Caco-2 (cell line): ENCODE data around the gene NKD2. TPM values are rescaled to one million over a fixed set of nuclear protein-coding genes. Genes with fewer than 3 reads are reported as not detected.

ENCODE experiments used
- BruUV-seq: library from RNA; stranded (reverse); fragments of 400-500 nt; replicated peaks from 2 replicates; lab custom pipeline; 2021; lab: Mats Ljungman, UMichigan
- CTCF ChIA-PET: fragments of 300-600 bp; sonication (Branson Sonifier 250); formaldehyde crosslinking; loops from one replicate; lab custom pipeline; 2022; ENCODE audit warnings: antibody characterized with exemption; lab: Charles Lee
- POLR2A ChIA-PET: fragments of 300-600 bp; sonication (Branson Sonifier 250); formaldehyde crosslinking; loops from one replicate; lab custom pipeline; 2022; ENCODE audit warnings: antibody characterized with exemption; lab: Charles Lee
- DNase-seq, 2 experiments: peaks; one replicate each; pipeline versions ENCODE4 v3.0.0 to v3.0.0-alpha.2; 2020 to 2022
- H3K27me3 ChIP-seq: replicated peaks from 2 replicates; pipeline ENCODE4 v1.6.0; 2011; ENCODE audit warnings: low read length; ENCODE audit not compliant: control insufficient read depth, insufficient read depth
- H3K36me3 ChIP-seq: 2 replicates; pipeline ENCODE4 v1.5.1; 2011; ENCODE audit warnings: low read length; ENCODE audit not compliant: control insufficient read depth, insufficient read depth
- H3K4me1 ChIP-seq: fragments of 250-450 bp; sonication (Bioruptor Pico); 2 replicates; pipeline ENCODE4 v1.5.1; 2020; ENCODE audit warnings: mild to moderate bottlenecking
- H3K4me3 ChIP-seq: 2 replicates; pipeline ENCODE4 v1.5.1; 2011; ENCODE audit warnings: low read depth, mild to moderate bottlenecking, control low read depth, low read length
- H3K9me3 ChIP-seq: fragments of 250-450 bp; sonication (Bioruptor Pico); 2 replicates; pipeline ENCODE4 v1.5.1; 2020; ENCODE audit warnings: mild to moderate bottlenecking, moderate library complexity
- H3K27ac Mint-ChIP-seq: one replicate; pipeline ENCODE4 v1.8.0; 2022; ENCODE audit warnings: mixed read lengths; ENCODE audit not compliant: unreplicated experiment
- H3K27me3 Mint-ChIP-seq: one replicate; pipeline ENCODE4 v1.8.0; 2022; ENCODE audit warnings: mixed read lengths; ENCODE audit not compliant: insufficient read depth, unreplicated experiment
- H3K36me3 Mint-ChIP-seq: one replicate; pipeline ENCODE4 v1.8.0; 2022; ENCODE audit warnings: mild to moderate bottlenecking, mixed read lengths; ENCODE audit not compliant: insufficient read depth, unreplicated experiment
- H3K4me1 Mint-ChIP-seq: one replicate; pipeline ENCODE4 v1.8.0; 2022; ENCODE audit warnings: low read depth, mixed read lengths; ENCODE audit not compliant: unreplicated experiment
- H3K4me3 Mint-ChIP-seq: one replicate; pipeline ENCODE4 v1.8.0; 2022; ENCODE audit warnings: mild to moderate bottlenecking, moderate library complexity, mixed read lengths; ENCODE audit not compliant: unreplicated experiment
- H3K9me3 Mint-ChIP-seq: one replicate; pipeline ENCODE4 v1.8.0; 2022; ENCODE audit warnings: mixed read lengths; ENCODE audit not compliant: unreplicated experiment
- CTCF ChIP-seq, 2 experiments: fragments of 200-600 bp in 1 of 2; IDR thresholded peaks; 1 replicate in 1 of 2; 2 replicates in 1 of 2; pipeline versions ENCODE4 v1.5.1 to v1.8.0; 2011 to 2022; ENCODE audit warnings: antibody characterized with exemption in 1 of 2, control low read depth in 1 of 2, inconsistent platforms in 1 of 2, low read depth in 1 of 2, low read length in 1 of 2, mild to moderate bottlenecking in 1 of 2, moderate library complexity in 1 of 2; ENCODE audit not compliant: insufficient read depth in 1 of 2, severe bottlenecking in 1 of 2, unreplicated experiment in 1 of 2
- intact Hi-C: fragments of 100-400 bp; cut with micrococcal nuclease; formaldehyde crosslinking; loops from one replicate; pipeline ENCODE4 v1.10.0; 2022; ENCODE audit not compliant: unreplicated experiment
- total RNA-seq: library from RNA; stranded (reverse); gene quantifications from 2 replicates; pipeline ENCODE4 v1.2.3, GENCODE V29; 2022

Gene NKD2
- total RNA-seq, 1 experiment from 2014 or later, result 17.7 TPM

- Mint-ChIP-seq H3K36me3 (no peaks in the 10 kb centered on the region), H3K4me3 (no peak overlapping the region), H3K27ac (no peak overlapping the region), H3K4me1 (peaks cover 10% of the 10 kb centered on the region), H3K27me3 (peaks cover under 1% of the 10 kb centered on the region), H3K9me3 (no peaks in the 10 kb centered on the region)
- CTCF ChIA-PET, result no interaction called here
- no peak overlapping the region for H3K4me3 ChIP-seq
- peaks cover 7% of the 10 kb centered on the region for H3K4me1 ChIP-seq
- BruUV-seq, result no TSS peak
- no peaks in the 10 kb centered on the region for H3K36me3 ChIP-seq
- TF ChIP-seq CTCF (IDR thresholded peaks at IDR 0.05; ENCODE audit: insufficient read depth in 1 of 2, low read depth in 1 of 2, low read length in 1 of 2, severe bottlenecking in 1 of 2, unreplicated experiment in 1 of 2), result no peak
- intact Hi-C loops, result no loop called here
- POLR2A ChIA-PET, result no interaction called here
- H3K9me3 ChIP-seq, result no peaks in the 10 kb centered on the region
- no peak for DNase-seq
- no peaks in the 10 kb centered on the region for H3K27me3 ChIP-seq
Observed at GRCh38 chr5:962386-962785, 46.2 kb upstream of the NKD2 start.

- peaks cover 2% of the 10 kb centered on the region for H3K27me3 Mint-ChIP-seq
- Histone ChIP-seq H3K4me1 (peaks cover 3% of the 10 kb centered on the region), H3K4me3 (no peak overlapping the region), H3K9me3 (no peaks in the 10 kb centered on the region), H3K27me3 (no peaks in the 10 kb centered on the region), H3K36me3 (no peaks in the 10 kb centered on the region)
- no peaks in the 10 kb centered on the region for H3K9me3 Mint-ChIP-seq
- H3K4me1 Mint-ChIP-seq, result peaks cover 10% of the 10 kb centered on the region
- intact Hi-C loops, result no loop called here
- DNase-seq, result no peak
- CTCF ChIA-PET, result no interaction called here
- POLR2A ChIA-PET, result no interaction called here
- no peak overlapping the region for H3K4me3 Mint-ChIP-seq
- TF ChIP-seq CTCF (IDR thresholded peaks at IDR 0.05; ENCODE audit: insufficient read depth in 1 of 2, low read depth in 1 of 2, low read length in 1 of 2, severe bottlenecking in 1 of 2, unreplicated experiment in 1 of 2), result no peak
- H3K36me3 Mint-ChIP-seq, result no peaks in the 10 kb centered on the region
- no TSS peak for BruUV-seq
- H3K27ac Mint-ChIP-seq, result no peak overlapping the region
Observed at GRCh38 chr5:962801-963200, 45.8 kb upstream of the NKD2 start.

- Histone ChIP-seq H3K27me3 (no peaks in the 10 kb centered on the region), H3K4me3 (no peak overlapping the region), H3K9me3 (no peaks in the 10 kb centered on the region), H3K36me3 (no peaks in the 10 kb centered on the region), H3K4me1 (no peaks in the 10 kb centered on the region)
- DNase-seq, result no peak
- Mint-ChIP-seq H3K27ac (no peak overlapping the region), H3K27me3 (peaks cover 6% of the 10 kb centered on the region), H3K4me3 (no peak overlapping the region), H3K4me1 (peaks cover 10% of the 10 kb centered on the region), H3K9me3 (no peaks in the 10 kb centered on the region), H3K36me3 (no peaks in the 10 kb centered on the region)
- TF ChIP-seq CTCF (IDR thresholded peaks at IDR 0.05; ENCODE audit: insufficient read depth in 1 of 2, low read depth in 1 of 2, low read length in 1 of 2, severe bottlenecking in 1 of 2, unreplicated experiment in 1 of 2), result no peak
- intact Hi-C loops, result no loop called here
- ChIA-PET POLR2A (no interaction called here), CTCF (no interaction called here)
- no TSS peak for BruUV-seq
Observed at GRCh38 chr5:963310-963672, 45.3 kb upstream of the NKD2 start.
